ENCODE measurements around the gene EML4. TPM values are rescaled to one million over a fixed set of nuclear protein-coding genes. Genes with fewer than 3 reads are reported as not detected.

EML4 gene
- total and polyA plus RNA-seq, 9 of the 15 experiments (the other 6 are each of a cell fraction or from before 2014, with no cell fraction given) = 14.7 to 48.3 (median 36.5) TPM

GRCh38 chr2:42248846-42249245, 79.7 kb downstream of the EML4 start:
- Histone ChIP-seq H3K9ac (ENCODE audit: insufficient read depth in 1 of 2, low read depth in 2 of 2, low read length in 2 of 2) (no peak overlapping the region), H3K9me3 (replicated peaks; ENCODE audit: control insufficient read depth, insufficient read depth, low read depth, low read length) (no peaks in the 10 kb centered on the region), H3K36me3 (ENCODE audit: control insufficient read depth, insufficient read depth, low read length) (peaks cover 17% of the 10 kb centered on the region; the same call in 2 of the 3 replicates), H3K9me1 (ENCODE audit: control insufficient read depth, insufficient read depth, low read length) (no peaks in the 10 kb centered on the region), H3K4me3 (no peak overlapping the region), H3K4me2 (ENCODE audit: insufficient read depth, low read length) (no peak overlapping the region), H3K27ac (ENCODE audit: extremely low read depth, low read depth, low read length) (no peak overlapping the region), H3K27me3 (ENCODE audit: control insufficient read depth in 2 of 2, insufficient read depth in 2 of 2, low read length in 2 of 2) (no peaks in the 10 kb centered on the region), H3K4me1 (replicated peaks in 1 of 2; ENCODE audit: control insufficient read depth in 2 of 2, insufficient read depth in 2 of 2, low read length in 2 of 2) (no peaks in the 10 kb centered on the region; a peak in 1 of 5 replicates), H4K20me1 (replicated peaks; ENCODE audit: control insufficient read depth, insufficient read depth, low read length) (no peaks in the 10 kb centered on the region), H3K79me2 (ENCODE audit: control insufficient read depth, insufficient read depth, low read length) (no peaks in the 10 kb centered on the region), H2AFZ (ENCODE audit: low read depth, low read length) (no peak overlapping the region)
- in situ Hi-C loops (cut with MboI) (no loop called here), intact Hi-C loops (cut with micrococcal nuclease) (loop anchor here (5.0 kb wide), 1 partner anchor 113 kb away; the partner anchor contains the start of gene COX7A2L)
- FAIRE-seq = no peak
- BruUV-seq (replicated peaks) = no TSS peak
- no peak for DNase-seq (ENCODE audit: extremely low read depth in 1 of 4, low spot score in 3 of 4)
- no peak for ATAC-seq
- whole genome bisulfite sequencing (ENCODE audit: insufficient coverage, low coverage, missing lambda C conversion rate) = 64% methylated on average over 1 of the region's 1 CpG
- ChIA-PET CTCF (ENCODE audit: low intra/inter-chr PET ratio) (no interaction called here), POLR2A (interaction anchor here (0.7 kb wide), 1 partner anchor 162 kb away, joined by 3 read pairs; no protein-coding TSS in a partner anchor)
- TF ChIP-seq NBN (IDR thresholded peaks at IDR 0.05; ENCODE audit: low read depth) (no peak), ZNF75A (CRISPR knock-in tag; IDR thresholded peaks at IDR 0.05) (no peak), RBM25 (IDR thresholded peaks at IDR 0.05; ENCODE audit: low read depth, low read length, severe bottlenecking) (no peak), HMBOX1 (IDR thresholded peaks at IDR 0.05) (no peak), TCF3 (CRISPR knock-in tag; IDR thresholded peaks at IDR 0.05) (no peak), ZC3H4 (CRISPR knock-in tag; IDR thresholded peaks at IDR 0.05; ENCODE audit: borderline replicate concordance) (no peak), MTA1 (IDR thresholded peaks at IDR 0.05; ENCODE audit: borderline replicate concordance) (no peak), FOSL1 (tag; conservative IDR thresholded peaks at IDR 0.05) (no peak), NR2C1 (IDR thresholded peaks at IDR 0.05) (no peak), NR2C1 (tag; IDR thresholded peaks at IDR 0.05) (no peak), ZNF133 (CRISPR knock-in tag; IDR thresholded peaks at IDR 0.05) (no peak), ZFP36 (IDR thresholded peaks at IDR 0.05; ENCODE audit: low read depth, low read length, partially characterized antibody) (no peak), RAD51 (IDR thresholded peaks at IDR 0.05; ENCODE audit: borderline replicate concordance, low read depth) (no peak)
- TF ChIP-seq, protein P1, sequence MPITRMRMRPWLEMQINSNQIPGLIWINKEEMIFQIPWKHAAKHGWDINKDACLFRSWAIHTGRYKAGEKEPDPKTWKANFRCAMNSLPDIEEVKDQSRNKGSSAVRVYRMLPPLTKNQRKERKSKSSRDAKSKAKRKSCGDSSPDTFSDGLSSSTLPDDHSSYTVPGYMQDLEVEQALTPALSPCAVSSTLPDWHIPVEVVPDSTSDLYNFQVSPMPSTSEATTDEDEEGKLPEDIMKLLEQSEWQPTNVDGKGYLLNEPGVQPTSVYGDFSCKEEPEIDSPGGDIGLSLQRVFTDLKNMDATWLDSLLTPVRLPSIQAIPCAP (CRISPR knock-in tag; IDR thresholded peaks at IDR 0.05; ENCODE audit: borderline replicate concordance) = no peak
- TF ChIP-seq, protein P2, sequence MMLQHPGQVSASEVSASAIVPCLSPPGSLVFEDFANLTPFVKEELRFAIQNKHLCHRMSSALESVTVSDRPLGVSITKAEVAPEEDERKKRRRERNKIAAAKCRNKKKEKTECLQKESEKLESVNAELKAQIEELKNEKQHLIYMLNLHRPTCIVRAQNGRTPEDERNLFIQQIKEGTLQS (IDR thresholded peaks at IDR 0.05) = no peak
- TF ChIP-seq, protein P2 (CRISPR knock-in tag; conservative IDR thresholded peaks at IDR 0.05) = no peak
- TF ChIP-seq, protein P3, sequence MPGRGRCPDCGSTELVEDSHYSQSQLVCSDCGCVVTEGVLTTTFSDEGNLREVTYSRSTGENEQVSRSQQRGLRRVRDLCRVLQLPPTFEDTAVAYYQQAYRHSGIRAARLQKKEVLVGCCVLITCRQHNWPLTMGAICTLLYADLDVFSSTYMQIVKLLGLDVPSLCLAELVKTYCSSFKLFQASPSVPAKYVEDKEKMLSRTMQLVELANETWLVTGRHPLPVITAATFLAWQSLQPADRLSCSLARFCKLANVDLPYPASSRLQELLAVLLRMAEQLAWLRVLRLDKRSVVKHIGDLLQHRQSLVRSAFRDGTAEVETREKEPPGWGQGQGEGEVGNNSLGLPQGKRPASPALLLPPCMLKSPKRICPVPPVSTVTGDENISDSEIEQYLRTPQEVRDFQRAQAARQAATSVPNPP (IDR thresholded peaks at IDR 0.05; ENCODE audit: borderline replicate concordance, insufficient read depth, insufficient read length) = no peak
